ENCODE data around the gene SLAMF6. TPM values are rescaled to one million over a fixed set of nuclear protein-coding genes. Genes with fewer than 3 reads are reported as not detected.
A peak's percentile ranks its signal among the peaks of the same experiment; 100 is the strongest.
"Not testable (repeated sequence)": the region's sequence is repeated elsewhere in the genome, so short reads cannot be mapped to it uniquely, and the experiment has no call there.

The SLAMF6 gene
- total and polyA plus RNA-seq, 10 of the 15 experiments (the other 5 are each of a cell fraction or from before 2014, with no cell fraction given): 20.5 to 89.6 (median 36.5) TPM

- in situ Hi-C loops (cut with MboI) (no loop called here), intact Hi-C loops (cut with micrococcal nuclease; ENCODE audit: unreplicated experiment) (no loop called here)
- ChIA-PET SMC1A (ENCODE audit: uncharacterized antibody, unreplicated experiment) (interaction anchor here (1.2 to 30.0 kb wide), 6 partner anchors 7 to 130 kb away, joined by 3 to 735 read pairs (median 16); partner anchors contain the start of gene CD84), POLR2A (interaction anchor here (1.2 to 2.5 kb wide), 6 partner anchors 8 to 47 kb away, joined by 3 to 14 read pairs (median 5); no protein-coding TSS in a partner anchor), RAD21 (ENCODE audit: unreplicated experiment) (interaction anchor here (1.1 to 4.3 kb wide), 4 partner anchors 8 to 45 kb away, joined by 3 to 12 read pairs (median 6); no protein-coding TSS in a partner anchor), CTCF (interaction anchor here (1.0 to 3.2 kb wide), 7 partner anchors 9 to 45 kb away, joined by 3 to 12 read pairs (median 4); no protein-coding TSS in a partner anchor)
- Histone ChIP-seq H3K27me3 (replicated peaks in 1 of 2; ENCODE audit: control insufficient read depth in 2 of 2, insufficient read depth in 2 of 2, low read length in 1 of 2) (no peaks in the 10 kb centered on the region), H3K9me3 (replicated peaks; ENCODE audit: control insufficient read depth, insufficient read depth, low read length) (peaks cover 10% of the 10 kb centered on the region; the same call in 2 of the 3 replicates), H3K4me2 (ENCODE audit: control insufficient read depth, insufficient read depth) (no peak overlapping the region), H3K9ac (ENCODE audit: control insufficient read depth, insufficient read depth, low read length) (no peak overlapping the region), H3K79me2 (ENCODE audit: control insufficient read depth, insufficient read depth, low read length) (peaks cover 8% of the 10 kb centered on the region), H3K4me1 (ENCODE audit: control insufficient read depth, insufficient read depth, low read length) (no peaks in the 10 kb centered on the region; the same call in 1 of the 2 replicates), H3K4me3 (no peak overlapping the region), H3K36me3 (ENCODE audit: control insufficient read depth in 2 of 2, insufficient read depth in 2 of 2, low read length in 1 of 2) (no peaks in the 10 kb centered on the region), H2AFZ (ENCODE audit: control insufficient read depth, low read depth, low read length) (no peak overlapping the region; the same call in none of the 2 replicates), H4K20me1 (ENCODE audit: control insufficient read depth, insufficient read depth) (no peaks in the 10 kb centered on the region), H3K27ac (ENCODE audit: control insufficient read depth, insufficient read depth) (0 out of 2 replicates have a peak overlapping the region, but pooled peaks have one; percentile 2)
- DNase-seq (ENCODE audit: low read depth, low spot score) (no peak), ATAC-seq (no peak), FAIRE-seq (no peak)
- TF ChIP-seq TCF7 (IDR thresholded peaks at IDR 0.05; ENCODE audit: borderline replicate concordance): 0 out of 2 replicates have a peak, but pooled peaks have one; percentile 16
- TF ChIP-seq RCOR1 (conservative IDR thresholded peaks at IDR 0.05; ENCODE audit: low read depth, low read length): no peak
- no TSS peak for BruUV-seq (replicated peaks)
- 74% methylated on average over 4 of the region's 4 CpGs for WGBS (ENCODE audit: insufficient coverage, insufficient replicate concordance, low lambda C conversion rate, missing lambda C conversion rate)
Observed at GRCh38 chr1:160560045-160560705, 37.1 kb upstream of the SLAMF6 start.

- FAIRE-seq; ATAC-seq; H3K36me3 ChIP-seq (ENCODE audit: control insufficient read depth in 2 of 2, insufficient read depth in 2 of 2, low read length in 1 of 2); H2AFZ ChIP-seq (ENCODE audit: control insufficient read depth, low read depth, low read length); H4K20me1 ChIP-seq (ENCODE audit: control insufficient read depth, insufficient read depth); BruUV-seq (replicated peaks); H3K4me1 ChIP-seq (ENCODE audit: control insufficient read depth, insufficient read depth, low read length); intact Hi-C loops (cut with micrococcal nuclease; ENCODE audit: unreplicated experiment); H3K9ac ChIP-seq (ENCODE audit: control insufficient read depth, insufficient read depth, low read length); H3K79me2 ChIP-seq (ENCODE audit: control insufficient read depth, insufficient read depth, low read length); in situ Hi-C loops (cut with MboI); H3K9me3 ChIP-seq (replicated peaks; ENCODE audit: control insufficient read depth, insufficient read depth, low read length); H3K27me3 ChIP-seq (replicated peaks in 1 of 2; ENCODE audit: control insufficient read depth in 2 of 2, insufficient read depth in 2 of 2, low read length in 1 of 2); H3K4me3 ChIP-seq; DNase-seq (ENCODE audit: low read depth, low spot score): not testable (repeated sequence)
- CTCF ChIA-PET: interaction anchor here (0.9 to 3.2 kb wide), 7 partner anchors 9 to 48 kb away, joined by 3 to 12 read pairs (median 4); no protein-coding TSS in a partner anchor
- POLR2A ChIA-PET: interaction anchor here (0.6 to 2.2 kb wide), 5 partner anchors 10 to 58 kb away, joined by 3 to 7 read pairs (median 4); no protein-coding TSS in a partner anchor
- H3K27ac ChIP-seq (ENCODE audit: control insufficient read depth, insufficient read depth): peak overlapping the region; percentile 64; the same call in 1 of the 2 replicates
- WGBS (ENCODE audit: insufficient coverage, insufficient replicate concordance, low lambda C conversion rate, missing lambda C conversion rate): 67% methylated on average over 3 of the region's 3 CpGs
- peak; percentile 66; the same call in 1 of the 2 replicates for TF ChIP-seq ZBTB33 (IDR thresholded peaks at IDR 0.05)
- peak overlapping the region; percentile 5; the same call in 1 of the 2 replicates for H3K4me2 ChIP-seq (ENCODE audit: control insufficient read depth, insufficient read depth)
- SMC1A ChIA-PET (ENCODE audit: uncharacterized antibody, unreplicated experiment): interaction anchor here (1.1 to 30.0 kb wide), 6 partner anchors 8 to 47 kb away, joined by 3 to 735 read pairs (median 16); partner anchors contain the start of gene CD84
- RAD21 ChIA-PET (ENCODE audit: unreplicated experiment): interaction anchor here (1.4 to 17.2 kb wide), 3 partner anchors 9 to 17 kb away, joined by 3 to 292 read pairs (median 12); partner anchors contain the start of gene CD84
Observed at GRCh38 chr1:160559437-160559836, 36.4 kb upstream of the SLAMF6 start.
